Gastroesophageal sphincter (tissue), 3 donors: Measurements from ENCODE around the gene AGRN.

ENCODE experiments used
- CTCF ChIP-seq, 4 experiments: fragments of 200-600 bp in 2 of 4; fragments of 450-650 bp in 2 of 4; sonication (generic) in 1 of 4; IDR thresholded peaks; one replicate each; pipeline ENCODE4 v1.5.1; 2017 to 2019; ENCODE audit warnings: antibody characterized with exemption in 4 of 4, mild to moderate bottlenecking in 2 of 4, moderate library complexity in 2 of 4
- EP300 ChIP-seq: sonication (generic); formaldehyde crosslinking; IDR thresholded peaks from one replicate; pipeline ENCODE4 v1.6.1; 2017; ENCODE audit warnings: antibody characterized with exemption, mild to moderate bottlenecking
- POLR2AphosphoS5 ChIP-seq: sonication (generic); formaldehyde crosslinking; IDR thresholded peaks from one replicate; pipeline ENCODE4 v1.6.1; 2017; ENCODE audit warnings: antibody characterized with exemption

GRCh38 chr1:1045129-1045528 is 25.2 kb downstream of the AGRN start:
- TF ChIP-seq CTCF (IDR thresholded peaks at IDR 0.05) (no peak), POLR2AphosphoS5 (no peak), EP300 (no peak)
